Measurements from ENCODE around the gene DIO3.

Gene DIO3

GRCh38 chr14:101595887-101596721 is 34.8 kb downstream of the DIO3 start:
- in situ Hi-C loops (cut with MboI; ENCODE audit: low sequenced_read_pairs) = no loop called here

GRCh38 chr14:101596742-101597141 is 35.4 kb downstream of the DIO3 start:
- in situ Hi-C loops (cut with MboI; ENCODE audit: low sequenced_read_pairs) = no loop called here

DNA sequence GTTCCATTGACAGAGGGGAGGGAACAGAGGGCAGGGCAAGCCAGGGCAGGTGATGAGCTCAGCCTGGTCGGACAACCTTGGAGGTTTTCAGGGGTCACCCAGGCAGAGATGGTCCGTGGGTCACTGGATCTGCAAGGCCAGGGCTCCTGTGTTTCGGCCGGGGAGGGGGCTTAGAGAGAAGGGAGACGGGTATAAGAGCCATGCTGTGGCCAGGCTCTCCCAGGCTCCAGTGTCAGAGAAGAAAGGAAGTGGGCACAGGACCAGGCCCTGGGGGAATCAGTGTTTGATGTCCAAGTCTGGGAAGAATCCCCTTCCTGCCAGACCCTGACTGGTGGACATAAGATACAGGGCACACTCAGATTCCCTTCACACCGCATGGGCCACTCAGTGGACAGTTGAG is 36.9 kb downstream of the DIO3 start:
- in situ Hi-C loops (cut with MboI; ENCODE audit: low sequenced_read_pairs) = no loop called here

DNA sequence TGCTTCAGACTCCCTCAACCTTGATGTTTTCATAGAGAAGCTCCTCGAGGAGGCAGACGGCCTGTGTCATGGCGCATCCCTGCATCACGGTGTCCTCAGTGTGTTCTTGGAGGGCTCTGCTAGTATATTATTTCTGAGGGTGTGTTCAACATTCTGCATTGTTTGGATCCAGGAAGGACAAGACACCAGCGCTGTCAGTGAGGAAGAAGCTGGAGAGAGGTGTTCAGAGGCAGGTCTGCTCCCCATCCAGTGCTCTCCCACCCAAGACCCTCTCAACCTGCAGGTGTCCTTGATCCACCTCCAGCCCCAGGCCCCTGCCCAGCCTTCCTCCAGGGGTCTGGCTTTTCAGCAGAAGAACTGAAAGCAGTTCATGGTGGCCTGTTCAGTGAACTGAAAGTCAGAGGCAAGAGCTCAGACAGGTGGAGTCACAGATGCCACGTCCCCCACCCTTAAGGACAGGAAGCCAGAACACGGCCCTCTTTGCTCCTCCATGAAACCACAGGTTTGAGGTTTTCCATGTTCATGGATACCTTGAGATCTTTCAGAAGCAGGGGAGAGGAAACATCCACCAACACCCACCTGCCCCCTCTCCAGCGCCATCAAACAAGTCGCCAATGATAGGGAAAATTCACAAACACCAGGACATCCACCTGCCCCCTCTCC is 37.4 kb downstream of the DIO3 start:
- in situ Hi-C loops (cut with MboI; ENCODE audit: low sequenced_read_pairs) = no loop called here

GRCh38 chr14:101599234-101599885 is 38.1 kb downstream of the DIO3 start:
- in situ Hi-C loops (cut with MboI; ENCODE audit: low sequenced_read_pairs) = no loop called here

- in situ Hi-C loops (cut with MboI; ENCODE audit: low sequenced_read_pairs) = no loop called here
These were observed 39.1 kb downstream of the DIO3 start for GRCh38 chr14:101600336-101600890.

GRCh38 chr14:101600891-101601605 is 39.8 kb downstream of the DIO3 start:
- in situ Hi-C loops (cut with MboI; ENCODE audit: low sequenced_read_pairs) = no loop called here

- in situ Hi-C loops (cut with MboI; ENCODE audit: low sequenced_read_pairs) = no loop called here
These were observed 40.5 kb downstream of the DIO3 start for GRCh38 chr14:101601606-101602465.

GRCh38 chr14:101602466-101602840 is 41.2 kb downstream of the DIO3 start:
- in situ Hi-C loops (cut with MboI; ENCODE audit: low sequenced_read_pairs) = no loop called here

- in situ Hi-C loops (cut with MboI; ENCODE audit: low sequenced_read_pairs) = no loop called here
These were observed 41.8 kb downstream of the DIO3 start for GRCh38 chr14:101603096-101603495.

DNA sequence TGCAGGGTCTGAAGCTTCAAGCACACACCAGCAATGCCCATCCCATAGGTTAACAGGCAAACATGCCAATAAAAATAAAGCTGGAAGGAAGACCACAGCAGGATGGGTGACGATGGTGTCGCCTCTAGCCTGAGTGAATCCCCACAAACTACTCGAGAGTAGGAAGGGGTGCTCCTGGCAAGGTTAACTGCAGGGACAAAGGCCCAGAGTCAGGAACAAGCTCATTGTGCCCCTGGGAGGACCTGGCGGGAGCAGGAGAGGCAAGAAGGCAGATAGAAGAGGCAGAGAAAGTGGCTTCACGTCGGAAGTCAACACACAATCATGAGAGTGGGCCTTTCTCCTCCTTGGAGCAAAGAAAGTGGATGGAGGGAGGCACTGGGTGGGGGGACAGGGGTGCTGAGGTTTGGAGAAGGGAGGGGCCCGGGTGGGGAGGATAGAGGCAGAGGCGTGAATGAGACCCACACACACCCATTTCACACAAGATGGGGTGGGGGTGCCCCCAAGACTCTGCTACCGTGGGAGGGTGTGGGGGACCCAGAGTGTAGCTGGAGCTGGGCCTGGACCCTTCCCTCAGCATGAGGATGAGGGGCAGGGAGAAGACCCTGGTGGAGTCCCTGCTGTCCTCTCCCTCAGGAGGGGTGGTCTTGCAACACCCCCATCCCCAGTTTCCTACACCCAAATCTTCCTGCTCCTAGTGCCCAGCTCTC is 43.1 kb downstream of the DIO3 start:
- in situ Hi-C loops (cut with MboI; ENCODE audit: low sequenced_read_pairs) = no loop called here

- in situ Hi-C loops (cut with MboI; ENCODE audit: low sequenced_read_pairs) = no loop called here
These were observed 43.9 kb downstream of the DIO3 start for GRCh38 chr14:101604935-101605780.

DNA sequence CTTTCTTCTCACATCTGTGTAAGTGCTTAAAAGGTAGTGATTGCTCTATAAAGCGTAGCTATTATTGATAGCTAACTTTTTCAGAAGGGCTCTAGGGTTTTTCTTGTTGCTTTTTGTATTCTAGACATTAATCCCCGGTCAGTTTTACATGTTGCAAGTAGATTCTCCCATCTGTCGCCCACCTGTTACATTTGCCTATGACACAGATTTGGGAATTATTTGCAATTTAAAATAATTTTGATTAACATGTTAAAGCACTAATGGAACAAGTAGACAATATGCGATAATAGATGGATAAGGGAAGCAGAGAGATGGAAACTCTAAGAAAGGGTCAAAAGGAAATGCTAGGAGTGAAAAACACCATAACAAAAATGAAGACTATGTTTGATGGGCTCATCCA is 44.5 kb downstream of the DIO3 start:
- in situ Hi-C loops (cut with MboI; ENCODE audit: low sequenced_read_pairs) = no loop called here

Data from HL-60/S4 treated with retinoic acid at 250 ng/mL for 4 days and 3 days (cell line).